Measurements from ENCODE around the gene HDAC4. TPM values are rescaled to one million over a fixed set of nuclear protein-coding genes. Genes with fewer than 3 reads are reported as not detected.
"Not testable (repeated sequence)": the region's sequence is repeated elsewhere in the genome, so short reads cannot be mapped to it uniquely, and the experiment has no call there.

Gene HDAC4
- 3.1 and 5.5 TPM in 2 replicates for total RNA-seq (2014; rRNA removed; shearing (Covaris generic))

DNA sequence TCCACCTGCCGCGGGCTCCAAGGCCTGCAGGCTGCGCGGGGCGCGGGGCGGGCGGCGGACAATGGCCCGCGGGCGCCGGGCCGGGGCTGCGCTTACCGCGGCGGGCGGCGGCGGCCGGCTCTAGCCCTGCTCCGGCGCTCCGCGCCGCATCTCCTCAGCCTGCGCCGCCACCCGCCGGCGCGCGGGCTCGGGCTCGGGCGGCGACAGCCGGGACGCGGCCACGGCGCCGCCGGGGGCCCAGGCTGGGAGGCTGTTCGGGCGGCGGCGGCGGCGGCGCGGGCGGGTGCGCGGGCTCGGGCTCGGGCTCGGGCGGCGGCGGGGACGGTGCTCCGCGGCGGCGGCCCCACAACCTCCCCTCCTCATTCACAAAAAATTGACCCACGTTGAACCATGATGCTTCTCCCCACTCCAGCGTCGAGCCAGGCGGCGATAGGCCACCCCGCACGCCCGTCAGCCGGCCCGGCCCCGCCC lies at the start of gene HDAC4:
Gene HDAC4 (minus strand): TSS at position 425 of the 471 bp plus-strand sequence. CDS start 48,321 bp downstream, outside the sequence.
- no peak for DNase-seq (ENCODE audit: low read depth)

DNA sequence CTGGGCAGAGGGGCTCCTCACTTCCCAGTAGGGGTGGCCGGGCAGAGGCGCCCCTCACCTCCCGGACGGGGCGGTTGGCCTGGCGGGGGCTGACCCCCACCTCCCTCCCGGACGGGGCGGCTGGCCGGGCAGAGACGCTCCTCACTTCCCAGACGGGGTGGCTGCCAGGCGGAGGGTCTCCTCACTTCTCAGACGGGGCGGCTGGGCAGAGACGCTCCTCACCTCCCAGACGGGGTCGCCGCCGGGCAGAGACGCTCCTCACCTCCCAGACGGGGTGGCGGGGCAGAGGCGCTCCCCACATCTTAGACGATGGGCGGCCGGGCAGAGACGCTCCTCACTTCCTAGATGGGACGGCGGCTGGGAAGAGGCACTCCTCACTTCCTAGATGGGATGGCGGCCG lies 48.6 kb upstream of the HDAC4 start:
- not testable (repeated sequence) for DNase-seq (ENCODE audit: low read depth)

DNA sequence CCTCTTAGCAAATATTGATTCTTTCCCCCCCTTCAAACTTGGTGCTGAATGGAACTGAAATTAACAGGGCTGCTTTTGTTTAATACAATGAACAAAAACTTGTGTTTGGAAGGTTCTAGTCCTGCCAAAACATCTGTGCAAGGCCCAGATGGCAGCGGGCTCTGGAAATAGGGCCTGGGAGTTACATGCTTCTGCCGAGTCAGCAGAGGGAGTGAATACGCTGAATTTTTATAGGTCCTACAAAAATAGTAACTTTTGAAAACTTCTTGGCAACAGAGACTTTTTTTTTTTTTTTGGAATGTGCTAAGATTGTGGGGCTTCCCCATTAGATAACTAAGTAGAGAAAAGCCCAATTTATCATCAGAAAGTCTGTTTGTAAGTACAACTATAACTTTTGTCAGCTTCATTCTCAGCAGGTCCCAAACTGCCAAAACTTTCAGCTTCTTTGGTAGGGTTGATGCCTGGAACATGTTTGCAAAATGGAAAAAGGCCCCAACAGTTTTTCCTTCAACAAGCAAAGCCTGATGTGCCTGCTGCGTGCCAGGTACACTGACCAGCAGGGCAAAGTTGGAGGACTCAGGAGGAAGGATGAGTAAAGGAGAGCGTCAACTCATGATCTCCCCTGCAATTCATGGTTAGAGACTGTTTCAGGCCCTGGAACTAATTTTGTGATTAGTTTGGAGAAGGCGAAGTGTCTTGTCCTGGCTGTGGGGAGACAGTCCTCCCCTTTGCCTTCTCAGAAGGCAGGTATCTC lies 45.1 kb upstream of the HDAC4 start:
- DNase-seq (ENCODE audit: low read depth): no peak

DNA sequence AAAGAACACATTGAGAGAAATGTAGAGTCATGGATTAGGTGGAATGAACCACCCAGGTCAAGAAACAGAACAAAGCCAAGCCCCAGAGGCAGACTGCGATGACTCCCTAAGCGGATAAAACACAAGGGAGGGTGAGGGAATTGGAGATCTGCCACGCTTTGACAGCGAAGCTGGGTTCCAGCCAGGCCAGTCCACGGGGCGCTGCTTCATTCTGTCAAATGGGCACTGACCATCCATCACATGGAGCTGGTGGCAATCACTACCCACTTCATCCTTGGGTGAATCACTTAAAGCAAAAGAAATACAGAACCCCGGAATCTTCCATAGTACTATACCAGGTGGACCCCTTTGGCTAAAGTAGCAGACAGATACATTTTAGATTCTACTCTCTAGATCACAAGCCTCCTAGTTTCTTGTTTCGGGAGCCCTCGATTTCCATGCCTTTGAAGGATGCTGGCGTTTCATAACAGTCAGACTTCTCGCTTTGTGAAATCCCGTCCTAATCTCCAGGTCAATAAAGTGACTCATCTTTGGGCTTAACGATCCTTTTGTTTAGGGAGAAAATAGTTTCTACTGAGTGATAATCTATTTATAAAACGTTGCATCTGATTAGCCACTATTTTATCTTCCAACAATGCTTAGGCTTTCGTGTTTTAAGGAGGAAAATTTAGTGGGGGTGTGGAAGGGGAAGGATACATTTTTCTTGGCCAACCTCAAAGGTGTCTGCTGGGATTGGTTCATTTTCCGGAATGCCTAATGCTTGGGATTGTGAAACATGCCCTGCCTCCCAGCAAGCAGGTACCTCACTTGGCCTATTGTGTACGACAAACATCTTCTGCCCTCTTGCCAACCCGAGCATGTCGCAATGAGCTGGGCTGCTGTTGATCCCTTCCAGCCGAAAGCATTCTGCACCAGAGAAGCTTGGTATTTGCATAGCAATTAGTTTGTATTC lies 44.1 kb upstream of the HDAC4 start:
- DNase-seq (ENCODE audit: low read depth): no peak

DNA sequence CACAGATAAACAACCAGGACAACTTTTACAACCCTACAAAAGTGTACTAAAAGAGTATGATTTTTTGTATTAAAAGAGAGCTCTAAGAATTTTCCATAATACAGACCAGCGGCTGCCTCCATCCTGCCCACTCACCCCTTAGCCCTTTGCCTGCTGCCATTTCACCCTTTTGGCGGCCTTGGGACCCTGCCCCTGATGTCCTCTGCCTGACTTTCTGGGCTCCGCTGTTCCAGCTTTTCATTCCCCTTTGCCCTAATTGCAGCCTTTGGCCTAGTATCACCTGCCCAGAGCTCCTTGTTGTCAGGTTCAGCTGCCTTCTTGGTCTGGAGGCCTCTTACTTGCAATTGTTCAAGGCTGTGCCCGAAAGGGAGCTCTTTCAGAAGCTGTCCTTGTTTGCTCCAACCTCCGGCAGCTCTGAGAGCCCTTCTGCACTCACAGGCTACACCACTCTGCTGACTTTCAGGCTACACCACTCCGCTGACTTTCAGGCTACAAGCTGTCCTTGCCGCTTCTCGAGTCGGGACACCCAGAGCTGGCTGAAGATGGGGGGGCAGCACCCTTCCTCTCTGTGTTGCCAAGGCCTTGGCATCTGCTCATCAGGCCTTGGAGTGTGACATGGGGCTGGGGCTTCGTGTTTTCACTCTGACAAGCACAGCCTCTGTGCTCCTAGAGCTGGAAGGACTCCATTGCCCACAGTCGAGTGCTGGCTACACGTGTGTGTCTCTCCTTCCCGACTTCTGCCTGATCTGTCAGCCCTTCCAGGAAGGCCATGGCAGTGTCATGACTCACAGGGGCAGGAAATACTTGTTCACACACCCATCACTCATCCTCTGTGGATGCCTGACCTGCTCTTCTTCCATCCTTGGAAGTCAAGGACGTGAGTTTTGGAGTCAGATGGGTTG lies 43.1 kb upstream of the HDAC4 start:
- peak; percentile 23 for DNase-seq (ENCODE audit: low read depth)

DNA sequence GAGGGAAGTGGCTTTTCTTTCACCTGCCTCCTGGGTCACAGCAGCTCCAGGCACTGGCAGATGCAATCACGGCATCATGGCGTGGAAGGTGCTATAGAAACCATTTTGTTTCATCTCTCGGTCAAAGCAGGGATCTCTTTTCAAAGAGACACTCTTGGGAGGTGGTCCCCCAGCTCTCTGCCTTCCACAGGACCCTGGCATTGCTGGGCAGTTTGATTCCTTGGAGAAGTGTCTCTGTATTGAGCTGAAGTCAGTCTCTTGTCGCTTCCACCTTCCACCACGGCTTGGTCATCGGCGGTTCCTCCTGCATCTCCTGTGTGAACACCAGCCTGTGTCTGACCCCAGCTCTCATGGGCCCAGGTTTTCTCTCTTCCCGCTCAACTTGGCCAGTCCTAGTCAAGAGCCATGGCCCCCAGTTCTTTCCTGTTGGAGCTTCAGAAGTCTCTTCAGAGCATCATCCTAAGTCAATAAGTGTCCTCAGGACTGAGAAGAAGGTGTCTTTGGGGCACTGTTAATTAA lies 42.3 kb upstream of the HDAC4 start:
- no peak for DNase-seq (ENCODE audit: low read depth)

DNA sequence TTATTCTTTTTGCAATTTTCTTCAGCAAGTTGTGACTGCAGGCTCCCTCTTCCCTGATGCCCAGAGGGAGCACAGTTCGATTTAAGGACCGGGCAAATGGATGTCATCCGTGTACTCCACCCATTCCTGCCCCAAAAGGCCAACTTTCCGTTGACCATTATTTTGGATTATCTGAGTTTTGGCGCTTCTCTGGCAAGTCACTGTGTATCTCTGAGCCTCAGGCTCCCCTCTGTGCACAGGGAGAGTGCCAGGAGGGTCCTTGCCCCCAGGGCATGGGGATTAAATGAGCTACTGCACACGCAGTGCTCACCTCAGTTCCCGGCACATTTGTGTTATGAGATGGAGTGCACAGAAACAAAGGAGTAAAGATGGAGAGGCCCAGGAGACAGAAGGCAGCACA lies 41.4 kb upstream of the HDAC4 start:
- DNase-seq (ENCODE audit: low read depth): no peak

DNA sequence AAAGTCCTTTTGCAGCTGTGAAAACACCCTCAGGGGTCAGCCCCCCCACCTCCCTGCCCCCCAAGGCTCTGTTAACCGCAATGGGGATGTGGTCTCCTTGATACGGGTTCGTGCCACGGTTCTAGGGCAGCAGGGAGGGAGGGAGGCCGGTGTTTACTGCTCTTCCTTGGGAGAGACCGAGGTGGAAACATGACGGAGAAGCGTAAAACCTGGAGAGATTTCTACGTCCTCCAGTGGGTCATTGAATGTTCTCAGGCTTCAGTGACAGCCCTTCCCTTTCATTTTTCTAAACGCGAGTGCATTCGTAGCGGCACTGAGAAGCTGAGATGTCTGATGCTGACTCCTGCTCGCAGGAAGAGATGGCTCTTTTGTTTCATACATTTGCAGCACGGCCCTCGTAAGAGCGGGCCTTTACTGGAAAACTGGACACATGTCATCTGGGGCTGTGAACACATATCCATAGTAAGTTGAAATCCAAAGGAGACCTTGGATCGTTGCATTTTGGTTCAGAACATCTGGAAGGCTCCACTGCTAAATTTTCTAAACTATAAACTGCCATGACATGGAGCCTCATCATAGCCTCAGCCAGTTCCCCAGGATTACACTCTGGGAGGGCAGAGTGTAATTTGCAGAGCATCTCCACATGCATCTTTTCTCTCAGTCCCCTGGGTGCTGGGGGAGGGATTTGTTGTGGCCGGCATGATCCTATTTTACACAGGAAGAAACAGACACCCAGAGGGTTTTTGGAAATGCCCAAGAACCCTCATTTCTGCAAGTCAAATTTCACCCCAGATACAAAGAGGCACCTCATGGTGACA lies 40.6 kb upstream of the HDAC4 start:
- DNase-seq (ENCODE audit: low read depth): no peak

DNA sequence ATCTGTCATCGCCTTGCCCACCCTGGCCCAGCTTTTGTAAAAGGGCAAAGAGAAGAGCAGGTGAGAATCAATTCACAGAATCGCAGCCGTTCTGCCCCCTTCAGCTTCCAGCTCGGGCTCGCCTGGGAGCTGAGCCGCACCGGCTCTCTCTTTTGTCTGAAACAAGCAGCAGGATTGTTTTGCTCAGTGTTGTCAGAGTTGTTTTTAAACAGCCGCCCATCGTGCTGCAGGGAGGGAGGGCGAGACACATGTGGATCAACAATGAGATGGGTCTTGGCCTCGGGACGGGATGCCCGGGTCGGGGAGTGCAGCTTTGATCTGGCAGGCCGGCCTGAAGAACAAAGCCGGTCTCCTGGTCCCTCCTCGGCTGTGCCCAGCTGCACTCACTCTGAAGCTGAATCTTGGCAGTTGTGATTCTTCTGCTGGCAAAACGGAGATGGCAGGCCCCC lies 39.7 kb upstream of the HDAC4 start:
- DNase-seq (ENCODE audit: low read depth): no peak

DNA sequence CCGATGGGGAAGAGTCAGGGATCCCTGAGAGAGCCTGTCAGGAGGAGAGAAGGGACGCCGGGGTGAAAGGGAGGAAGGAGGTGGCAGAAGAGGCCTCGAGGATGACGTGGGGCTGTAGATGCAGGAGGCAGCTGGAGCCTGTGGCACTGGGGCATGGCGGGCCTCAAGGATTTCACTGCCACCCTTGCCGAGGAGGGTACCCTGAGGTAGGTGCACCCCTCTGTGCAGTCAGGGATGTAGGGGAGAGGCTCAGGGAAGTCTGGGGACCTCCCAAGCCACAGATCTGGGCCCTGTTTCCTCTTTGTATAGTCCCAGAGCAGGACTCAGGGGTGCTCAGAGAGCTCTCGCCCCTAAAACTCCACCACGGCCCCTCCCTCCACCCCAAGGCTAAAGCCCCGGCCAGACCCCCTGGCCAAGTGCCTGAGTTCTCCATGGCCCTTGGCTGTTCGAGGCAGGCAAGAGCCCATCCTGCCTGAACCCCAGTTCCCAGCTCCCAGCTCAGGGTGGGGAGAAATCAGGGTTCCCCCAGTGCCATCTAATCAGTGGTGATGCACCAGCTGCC lies 39.0 kb upstream of the HDAC4 start:
- no peak for DNase-seq (ENCODE audit: low read depth)

DNA sequence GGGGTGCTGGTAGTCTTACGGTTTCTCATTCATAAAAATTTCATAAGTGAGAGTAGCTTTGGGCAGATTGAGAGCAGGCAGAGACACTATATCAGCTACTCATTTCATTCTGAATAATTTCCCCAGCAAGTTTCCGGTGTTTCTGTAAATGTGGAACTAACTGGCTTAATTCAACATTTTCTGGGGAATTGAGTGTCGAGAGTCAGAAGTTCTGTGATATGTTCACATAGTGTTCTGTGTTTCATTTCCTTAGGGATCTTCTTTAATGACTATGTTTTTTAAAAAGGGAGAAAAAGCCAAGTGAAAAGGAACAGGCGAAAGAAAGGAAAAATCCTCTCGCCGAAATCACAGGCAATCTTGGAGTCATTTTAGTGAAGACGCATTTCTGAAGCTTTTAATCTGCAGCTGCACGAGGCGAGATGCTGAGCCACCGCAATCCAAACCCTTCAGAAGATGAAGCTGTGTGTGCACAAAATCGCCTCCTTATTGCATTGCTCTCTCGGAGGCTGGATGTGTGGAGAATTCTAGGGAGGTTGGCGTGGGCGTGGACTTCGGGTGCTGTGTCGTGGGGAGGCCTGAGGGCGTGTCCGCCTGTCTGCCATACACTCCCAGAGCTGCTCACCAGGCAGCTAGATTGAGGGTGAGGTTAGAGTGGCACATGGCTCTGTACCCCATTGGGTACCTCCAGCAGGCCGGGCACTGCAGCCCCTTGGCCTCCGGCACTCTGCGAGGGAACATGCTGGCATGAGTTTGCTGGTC lies 38.4 kb upstream of the HDAC4 start:
- no peak for DNase-seq (ENCODE audit: low read depth)

DNA sequence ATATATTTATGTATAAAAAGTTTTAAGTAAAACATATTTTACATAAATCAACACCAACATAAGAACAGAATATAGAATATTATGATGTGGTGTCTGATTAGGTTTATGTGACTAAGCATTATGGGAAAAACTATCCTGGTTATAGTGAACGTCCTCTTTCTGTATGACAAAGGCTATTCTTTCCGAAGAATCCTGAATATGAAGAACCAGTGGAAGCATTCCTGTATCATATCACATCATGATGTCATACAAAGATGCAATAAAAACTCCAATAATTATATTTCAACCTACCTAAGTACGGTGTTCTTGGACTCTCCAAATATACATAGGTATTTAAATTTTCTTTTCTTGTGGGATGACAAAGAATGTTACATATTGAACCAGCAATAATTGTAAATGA lies 37.5 kb upstream of the HDAC4 start:
- no peak for DNase-seq (ENCODE audit: low read depth)

DNA sequence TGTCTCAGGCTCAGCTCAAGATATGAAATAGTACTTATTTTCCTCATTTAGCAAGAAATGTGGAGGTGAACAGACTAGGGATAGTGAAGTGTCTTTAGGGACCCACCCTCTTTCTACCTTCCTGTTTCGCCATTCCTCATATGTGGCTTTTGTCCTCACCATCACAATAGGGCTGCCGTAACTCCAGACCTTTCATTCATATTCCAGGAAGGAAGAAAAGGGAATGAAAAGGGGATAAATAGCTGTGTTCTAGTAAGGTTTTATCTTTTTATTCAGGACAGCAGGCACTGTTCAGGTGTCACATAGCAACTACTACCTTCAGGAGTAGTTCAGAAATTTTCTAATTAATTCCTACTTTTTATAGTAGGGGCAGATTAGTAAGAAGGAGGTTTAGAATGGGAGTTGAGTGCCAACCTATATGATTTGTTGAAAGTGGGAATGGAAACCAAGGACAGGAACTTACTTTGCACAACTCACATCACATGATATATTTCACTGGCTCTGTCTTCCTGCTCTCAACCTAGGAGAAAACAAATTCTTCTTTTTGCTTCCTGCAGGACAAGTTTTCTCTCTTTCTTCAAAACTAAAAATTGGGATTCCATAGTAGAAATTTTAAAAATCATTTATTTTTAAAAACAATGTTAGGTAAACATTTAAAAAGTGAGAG lies 36.0 kb upstream of the HDAC4 start:
- no peak for DNase-seq (ENCODE audit: low read depth)

DNA sequence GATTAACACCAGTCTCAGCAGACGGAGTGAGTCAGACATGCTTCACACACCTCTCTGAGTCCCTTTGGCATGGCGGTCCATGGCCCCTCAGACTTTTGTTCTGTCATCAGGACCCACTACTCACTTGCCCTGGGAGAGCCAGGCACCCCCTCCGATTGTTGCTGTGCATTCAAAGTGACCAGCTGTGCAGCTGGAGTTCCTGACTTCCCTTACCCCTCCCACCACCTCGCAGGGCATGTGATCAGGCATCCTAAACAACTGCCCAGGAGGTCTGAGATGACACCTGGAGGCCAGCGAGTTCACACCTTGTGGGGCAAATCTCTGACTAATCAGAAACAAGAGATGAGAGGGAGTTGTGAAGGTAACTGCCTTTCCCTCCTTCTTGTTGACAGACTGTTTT lies 35.3 kb upstream of the HDAC4 start:
- DNase-seq (ENCODE audit: low read depth): no peak

DNA sequence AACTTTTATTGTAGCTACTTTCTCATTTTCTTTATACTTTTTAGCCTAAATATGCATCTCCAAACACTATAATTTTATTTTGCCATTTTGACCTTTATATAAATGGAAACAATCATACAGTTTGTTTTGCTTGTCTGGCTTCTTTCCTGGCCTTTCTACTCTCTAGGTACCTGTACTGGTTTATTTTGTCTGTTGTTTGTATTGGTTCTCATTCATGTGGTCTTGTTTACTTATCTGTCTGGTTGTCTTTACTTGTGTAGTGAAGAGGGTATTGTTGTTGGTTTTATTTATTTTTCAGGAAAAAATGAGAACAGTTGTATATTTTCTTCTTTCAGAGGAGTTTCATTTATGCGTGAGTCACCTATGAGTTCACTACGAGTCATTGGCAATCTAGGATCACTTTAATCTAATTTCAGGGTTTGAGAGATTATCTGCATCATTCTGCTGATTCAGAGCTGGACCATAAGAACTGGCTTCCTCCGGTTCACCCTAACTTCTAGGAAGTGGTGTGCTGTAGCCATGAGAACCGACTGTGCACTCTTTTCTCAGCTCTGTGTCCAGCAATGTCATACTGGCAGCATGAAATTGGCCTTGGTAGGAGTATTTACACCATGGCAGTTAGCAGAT lies 33.1 kb upstream of the HDAC4 start:
- no peak for DNase-seq (ENCODE audit: low read depth)

DNA sequence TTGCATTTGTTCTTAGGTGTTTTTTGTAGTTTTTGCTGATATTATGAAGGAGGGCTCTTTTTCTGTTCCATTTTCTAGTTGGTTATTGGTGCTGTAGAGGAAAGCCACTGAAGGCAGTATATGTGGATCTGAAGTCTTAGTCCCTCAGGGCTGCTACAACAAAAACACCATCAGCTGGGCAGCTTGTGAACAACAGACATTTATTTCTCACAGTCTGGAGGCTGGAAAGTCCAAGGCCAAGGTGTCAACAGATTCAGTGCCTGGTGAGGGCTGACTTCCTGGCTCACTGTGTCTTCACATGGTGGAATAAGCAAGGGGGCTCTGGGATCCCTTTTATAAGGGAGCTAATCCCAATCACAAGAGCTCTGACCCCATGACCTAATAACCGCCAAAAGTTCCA lies 31.4 kb upstream of the HDAC4 start:
- DNase-seq (ENCODE audit: low read depth): no peak

DNA sequence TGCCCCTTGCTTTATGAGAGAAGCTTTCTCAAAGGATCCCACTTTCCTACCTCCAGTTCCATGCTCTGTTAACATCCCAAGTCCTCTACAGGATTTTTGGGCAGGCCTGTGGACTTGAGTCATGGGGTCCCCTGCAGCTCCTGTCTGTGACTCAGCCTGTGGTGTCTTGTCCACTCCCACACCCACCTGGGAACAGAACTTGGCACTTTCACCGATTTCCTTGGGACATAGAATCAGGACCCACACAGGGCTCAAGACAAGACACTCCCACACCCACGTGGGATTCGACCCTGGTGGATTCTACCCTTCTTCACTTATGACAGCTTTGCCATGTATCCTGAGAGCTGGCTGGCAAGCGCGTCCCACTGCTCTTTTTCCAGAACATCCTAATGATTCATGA lies 30.7 kb upstream of the HDAC4 start:
- DNase-seq (ENCODE audit: low read depth): no peak

Data from Daoy (cell line).